ENCODE data around the gene KCNK2.
A peak's percentile ranks its signal among the peaks of the same experiment; 100 is the strongest.

KCNK2 gene

GRCh38 chr1:215252164-215252563 lies 169.6 kb downstream of the KCNK2 start:
- no peak for DNase-seq (ENCODE audit: low read depth)

- DNase-seq (ENCODE audit: low read depth) = peak; percentile 42
Observed at GRCh38 chr1:215256936-215257679, 174.6 kb downstream of the KCNK2 start.

- no peak for DNase-seq (ENCODE audit: low read depth)
Observed at GRCh38 chr1:215260711-215261110, 178.2 kb downstream of the KCNK2 start.

- DNase-seq (ENCODE audit: low read depth) = no peak
Observed at GRCh38 chr1:215262106-215262505, 179.6 kb downstream of the KCNK2 start.

DNA sequence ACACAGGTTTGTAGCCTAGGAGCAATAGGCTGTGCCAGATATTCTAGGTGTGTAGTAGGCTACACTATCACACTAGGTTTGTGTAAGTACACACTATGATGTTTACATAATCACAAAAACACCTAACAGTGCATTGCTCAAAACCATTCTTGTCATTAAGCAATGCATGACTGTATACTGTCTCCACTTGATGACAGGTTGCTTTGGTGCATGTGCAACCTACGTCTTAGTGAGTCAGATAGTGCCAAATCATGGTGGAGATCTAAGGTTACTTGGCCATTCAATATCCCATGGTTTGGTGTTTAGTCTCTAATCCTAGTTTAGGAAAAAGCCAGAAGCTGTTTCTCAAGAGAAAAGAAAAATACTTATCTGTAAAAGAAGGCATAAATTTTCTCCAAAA lies 181.1 kb downstream of the KCNK2 start:
- DNase-seq (ENCODE audit: low read depth) = peak; percentile 15

DNA sequence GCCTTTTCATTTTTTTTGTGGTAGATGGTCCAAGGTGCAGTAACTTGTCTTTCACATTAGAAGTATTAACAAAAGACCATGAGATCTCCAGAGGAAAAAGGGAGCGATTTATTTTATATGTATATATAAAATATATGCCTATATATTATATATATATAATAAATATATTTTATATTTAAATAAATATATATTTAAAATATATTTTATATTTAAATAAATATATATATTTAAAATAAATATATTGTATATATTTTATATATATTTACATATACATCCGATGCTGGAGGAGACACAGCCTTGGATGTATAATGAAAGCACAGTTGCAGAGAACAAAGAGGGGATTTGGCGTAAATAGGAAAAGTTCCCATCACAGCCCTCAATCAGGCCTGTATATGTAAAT lies 182.1 kb downstream of the KCNK2 start:
- DNase-seq (ENCODE audit: low read depth) = no peak

DNA sequence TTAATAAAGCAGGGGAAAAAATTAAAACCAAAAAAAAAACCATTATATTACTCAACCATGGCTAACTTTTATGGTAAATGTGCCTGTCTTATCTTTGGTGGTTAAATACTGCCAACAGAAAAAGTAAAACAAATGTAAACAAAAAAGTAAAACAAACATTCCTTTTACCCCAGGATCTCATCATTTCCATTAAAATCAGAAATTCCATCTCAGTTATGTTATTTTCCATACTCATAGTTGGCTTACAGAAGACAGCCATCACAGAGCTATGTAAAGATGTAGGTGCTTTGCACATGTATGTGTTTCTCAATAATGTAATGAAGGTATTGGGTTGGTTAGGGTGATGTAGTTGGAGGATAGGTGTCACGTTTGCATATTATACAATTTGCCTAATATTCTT lies 185.0 kb downstream of the KCNK2 start:
- peak; percentile 7 for DNase-seq (ENCODE audit: low read depth)

DNA sequence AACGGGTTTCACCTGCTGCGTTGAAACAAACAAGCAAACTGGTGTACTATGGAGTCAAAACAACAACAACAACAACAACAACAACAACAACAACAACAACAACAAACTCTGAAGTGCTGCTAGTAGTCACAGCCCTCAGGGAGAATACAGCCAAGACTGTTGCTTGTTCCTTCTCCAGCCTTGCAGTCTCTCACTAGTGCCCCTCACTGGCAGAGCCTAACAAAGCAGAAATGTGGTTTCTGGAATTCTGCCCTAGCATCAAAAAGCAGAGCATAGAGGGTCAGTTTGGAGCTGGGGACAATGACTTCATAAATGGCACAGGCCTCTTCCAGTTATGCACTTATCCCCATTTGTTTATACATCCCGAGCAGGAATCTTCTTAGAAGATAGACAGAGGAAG lies 187.4 kb downstream of the KCNK2 start:
- DNase-seq (ENCODE audit: low read depth) = no peak

DNA sequence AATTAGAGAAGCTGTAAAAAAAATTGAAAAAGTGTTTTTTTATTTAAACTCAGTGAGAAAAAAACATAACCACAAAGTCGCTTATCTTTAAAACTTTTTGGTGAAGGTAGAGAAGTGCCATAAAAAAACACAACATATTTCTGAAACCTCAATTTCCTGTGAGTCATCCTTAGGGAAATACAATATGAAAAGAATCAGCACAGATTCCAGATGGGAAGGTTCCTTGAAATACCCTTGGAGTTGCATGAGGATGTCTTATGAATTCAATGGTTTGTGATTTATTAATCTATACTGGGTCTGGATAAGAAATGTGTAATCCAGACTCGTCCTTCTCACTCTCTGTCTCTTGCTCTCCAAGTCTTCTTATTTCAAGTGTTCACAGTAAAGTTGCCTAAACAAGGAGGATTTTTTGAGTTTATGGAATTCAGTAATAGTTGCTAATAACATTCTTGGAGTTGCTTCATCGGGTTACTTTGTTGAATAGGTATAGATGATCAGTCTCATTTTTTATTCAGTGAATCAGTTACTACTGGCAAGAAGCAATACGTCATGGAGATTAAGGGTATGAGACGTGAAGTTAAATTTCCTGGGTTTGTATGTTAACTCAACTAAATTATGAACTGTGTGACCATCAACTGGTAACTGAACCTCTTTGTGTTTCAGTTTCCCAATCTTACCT lies 191.4 kb downstream of the KCNK2 start:
- peak; percentile 78 for DNase-seq (ENCODE audit: low read depth)

DNA sequence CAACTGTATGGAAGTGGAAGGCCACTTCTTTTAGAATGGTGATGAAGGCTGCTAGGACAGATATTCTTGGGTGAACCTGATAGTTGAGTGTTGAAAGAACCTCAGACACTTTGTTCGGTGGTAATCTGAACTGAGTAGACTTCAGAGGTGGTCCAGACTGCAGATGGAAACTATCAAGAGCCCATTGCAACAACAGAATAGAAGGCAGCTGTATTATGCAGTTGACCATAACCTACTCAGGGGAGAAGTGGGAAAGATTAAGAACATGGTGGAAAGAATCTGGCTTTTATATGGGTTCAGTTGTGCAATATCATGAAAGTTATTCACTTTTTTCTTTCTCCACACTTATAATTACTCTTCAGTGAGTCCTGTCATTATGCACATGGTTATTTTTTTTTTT lies 194.0 kb downstream of the KCNK2 start:
- DNase-seq (ENCODE audit: low read depth) = no peak

GRCh38 chr1:215277532-215277931 lies 195.0 kb downstream of the KCNK2 start:
- DNase-seq (ENCODE audit: low read depth) = peak; percentile 74

DNA sequence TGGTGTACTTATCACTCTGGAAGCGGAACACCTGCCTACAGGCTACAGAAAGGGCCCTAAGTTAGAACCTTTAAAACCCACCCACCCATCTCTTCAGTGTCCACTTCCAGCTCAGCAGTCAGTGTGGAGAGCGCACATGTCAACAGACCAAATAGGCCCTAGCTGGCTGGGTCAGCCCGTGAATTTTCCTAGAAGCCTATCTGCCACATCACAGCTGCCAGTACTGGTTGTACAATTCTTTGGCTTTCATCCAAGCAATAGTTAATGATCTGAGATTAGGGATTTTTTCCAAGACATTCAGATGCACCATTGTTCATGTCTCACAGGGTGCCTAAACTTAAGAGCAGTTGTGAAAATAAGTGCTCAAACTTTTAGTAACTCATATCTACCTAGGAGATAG lies 197.1 kb downstream of the KCNK2 start:
- peak; percentile 9 for DNase-seq (ENCODE audit: low read depth)

GRCh38 chr1:215282557-215282956 lies 200.0 kb downstream of the KCNK2 start:
- DNase-seq (ENCODE audit: low read depth) = peak; percentile 67

- no peak for DNase-seq (ENCODE audit: low read depth)
Observed at GRCh38 chr1:215285013-215285800, 202.7 kb downstream of the KCNK2 start.

All from iris pigment epithelial cell (primary cell).